GM19455 (cell line): ENCODE results near the gene SLC12A9.
"Not testable (repeated sequence)": the region's sequence is repeated elsewhere in the genome, so short reads cannot be mapped to it uniquely, and the experiment has no call there.

Source experiments
- ATAC-seq: cut with Tn5 transposase; IDR thresholded peaks from one replicate; pipeline ENCODE4 v1.9.1; 2021; ENCODE audit not compliant: unreplicated experiment

Gene SLC12A9

DNA sequence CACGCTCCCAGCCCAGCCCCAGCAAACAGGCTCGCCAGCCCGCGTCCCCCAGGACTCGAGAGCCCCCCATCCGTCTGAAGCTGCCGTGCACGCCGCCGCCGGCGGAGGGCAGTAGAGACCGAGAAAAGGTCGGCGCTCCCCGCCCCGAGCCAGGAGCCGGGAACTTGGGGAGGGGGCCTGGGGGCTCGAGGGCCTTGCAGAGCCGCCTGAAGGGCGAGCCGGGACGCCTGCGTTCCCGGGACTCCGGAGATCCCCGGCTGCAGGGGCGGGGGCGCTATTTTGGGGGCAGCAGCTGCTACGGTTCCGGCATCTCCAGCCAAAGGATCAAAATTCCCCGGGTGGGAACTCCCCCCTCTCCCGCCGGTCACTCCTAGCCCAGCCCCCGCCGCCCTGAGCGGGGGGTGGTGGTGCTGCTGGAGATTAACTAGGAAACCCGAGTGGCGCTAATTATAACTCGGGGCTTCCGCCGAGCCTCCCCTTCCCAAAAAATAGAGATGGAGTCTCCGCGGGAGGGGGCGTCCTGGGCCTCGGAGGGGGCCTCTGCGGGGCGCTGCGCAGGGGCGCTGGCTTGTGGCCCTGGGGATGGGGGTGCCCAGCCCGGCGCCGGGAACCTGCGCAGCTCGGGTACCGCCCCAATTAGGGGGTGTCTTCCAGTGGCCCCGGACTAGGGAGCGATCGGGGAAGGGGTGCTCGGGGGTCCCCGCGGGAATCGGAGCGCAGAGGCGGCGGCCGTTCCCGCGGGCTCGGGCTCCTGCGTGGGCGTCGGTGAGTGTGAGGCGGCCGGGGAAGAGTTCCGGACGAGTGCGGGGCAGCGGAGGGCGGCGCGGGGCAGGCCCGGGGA, 42.6 kb downstream of the SLC12A9 start:
- ATAC-seq, result no peak

DNA sequence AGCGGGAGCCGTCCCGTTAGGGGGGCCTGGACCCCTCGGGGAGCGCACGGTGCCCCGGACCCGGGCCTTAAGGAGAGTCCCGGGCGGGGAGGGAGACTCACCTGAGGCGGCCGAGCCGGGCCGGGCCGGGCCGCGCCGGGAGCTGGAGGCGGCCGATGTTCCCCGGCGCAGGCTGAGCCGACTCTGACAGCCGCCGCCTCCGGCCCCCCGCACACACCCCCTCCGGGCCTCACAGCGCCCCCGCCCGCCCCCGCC, 43.1 kb downstream of the SLC12A9 start, which contains the start of gene ACHE:
ACHE (minus strand) TSS at position 188 of the 255 bp plus-strand sequence. CDS start 1,656 bp downstream, outside the sequence.
- no peak for ATAC-seq

GRCh38 chr7:100895956-100896731, 43.6 kb downstream of the SLC12A9 start:
- no peak for ATAC-seq

- ATAC-seq, result no peak
Measured at GRCh38 chr7:100896732-100897608, 44.5 kb downstream of the SLC12A9 start.

DNA sequence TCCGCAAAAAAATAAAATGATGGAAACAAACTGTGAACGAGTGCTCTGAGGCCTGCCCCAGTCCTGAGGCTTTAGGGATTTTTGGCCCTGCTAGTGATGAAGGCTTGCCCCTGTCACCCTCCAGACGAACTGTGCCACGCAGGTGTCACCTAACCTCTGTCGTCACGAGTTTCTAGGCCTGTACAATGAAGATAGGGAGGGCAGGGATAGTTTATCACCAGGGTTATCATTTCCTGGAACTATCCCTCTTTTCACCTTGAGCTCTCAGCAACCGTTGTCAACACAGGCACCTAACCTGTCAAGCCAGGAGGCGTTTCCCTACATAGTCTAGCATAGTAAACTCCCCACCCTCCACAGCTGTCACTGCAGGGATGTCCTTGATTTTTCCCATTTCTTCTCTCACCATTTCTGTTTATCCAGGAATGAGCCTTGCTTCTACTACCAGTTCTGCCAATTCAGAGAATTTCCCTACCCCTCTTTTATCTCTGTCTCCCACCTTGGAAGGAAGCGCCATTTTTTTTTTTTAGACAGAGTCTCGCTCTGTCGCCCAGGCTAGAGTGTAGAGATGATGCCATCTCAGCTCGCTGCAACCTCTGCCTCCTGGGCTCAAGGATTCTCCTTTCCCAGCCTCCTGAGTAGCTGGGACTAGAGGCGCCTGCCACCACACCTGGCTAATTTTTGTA, 45.4 kb downstream of the SLC12A9 start:
- ATAC-seq, result no peak

- no peak for ATAC-seq
Measured at GRCh38 chr7:100899432-100899831, 46.9 kb downstream of the SLC12A9 start.

DNA sequence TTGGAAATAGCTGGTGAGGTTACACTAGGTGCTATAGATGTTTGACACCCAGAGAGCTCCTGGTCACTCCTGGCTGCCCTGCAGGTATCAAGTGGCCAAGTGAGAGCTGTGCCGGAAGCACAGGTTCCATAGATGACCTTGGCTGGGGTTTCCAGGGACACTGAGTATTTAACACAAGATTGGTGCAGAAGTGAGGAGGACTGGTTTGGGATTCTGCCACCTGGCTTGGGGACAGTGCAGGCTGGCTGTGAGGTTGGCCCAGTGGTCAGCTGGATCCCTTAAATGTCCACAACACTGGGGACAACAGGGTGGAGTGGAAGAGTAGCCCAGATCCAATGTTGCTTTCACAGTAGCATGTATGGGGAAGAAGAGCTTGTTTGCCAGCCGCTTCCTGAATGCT, 48.5 kb downstream of the SLC12A9 start:
- no peak for ATAC-seq

DNA sequence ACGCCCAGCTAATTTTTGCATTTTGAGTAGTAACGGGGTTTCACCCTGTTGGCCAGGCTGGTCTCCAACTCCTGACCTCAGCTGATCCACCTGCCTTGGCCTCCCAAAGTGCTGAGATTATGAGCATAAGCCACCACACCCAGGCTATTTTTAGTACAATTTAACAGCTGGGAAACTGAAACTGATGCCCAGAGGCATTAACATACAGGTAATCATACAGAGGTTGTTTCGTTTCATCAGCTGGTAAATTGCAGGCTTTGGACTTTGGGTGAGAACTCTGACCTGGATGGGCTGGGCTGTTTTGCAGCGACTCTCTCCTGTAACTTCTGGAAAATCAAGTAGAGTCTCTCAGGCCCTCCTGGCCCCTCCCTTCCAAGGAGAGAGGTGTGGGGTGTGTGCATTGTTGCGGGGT, 49.4 kb downstream of the SLC12A9 start:
- ATAC-seq, result no peak

- no peak for ATAC-seq
Measured at GRCh38 chr7:100902638-100903037, 50.1 kb downstream of the SLC12A9 start.

DNA sequence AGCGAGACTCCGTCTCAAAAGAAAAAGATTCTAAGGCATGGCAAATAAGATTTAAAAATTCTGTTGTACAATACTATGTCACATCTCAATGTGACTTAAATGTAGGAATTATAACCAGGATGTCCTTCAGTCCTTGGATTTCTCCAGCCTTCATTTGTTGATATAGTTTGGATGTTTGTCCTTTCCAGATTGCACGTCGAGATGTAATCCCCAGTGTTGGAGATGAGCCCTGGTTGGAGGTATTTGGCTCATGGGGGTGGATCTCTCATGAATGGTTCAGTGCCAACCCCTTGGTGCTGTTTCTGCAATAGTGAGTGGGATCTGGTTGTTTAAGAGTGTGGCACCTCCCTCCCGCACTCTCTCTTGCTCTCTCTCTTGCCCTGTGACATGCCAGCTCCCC, 56.0 kb downstream of the SLC12A9 start:
- no peak for ATAC-seq

GRCh38 chr7:100910443-100910842, 57.9 kb downstream of the SLC12A9 start:
- ATAC-seq, result not testable (repeated sequence)

DNA sequence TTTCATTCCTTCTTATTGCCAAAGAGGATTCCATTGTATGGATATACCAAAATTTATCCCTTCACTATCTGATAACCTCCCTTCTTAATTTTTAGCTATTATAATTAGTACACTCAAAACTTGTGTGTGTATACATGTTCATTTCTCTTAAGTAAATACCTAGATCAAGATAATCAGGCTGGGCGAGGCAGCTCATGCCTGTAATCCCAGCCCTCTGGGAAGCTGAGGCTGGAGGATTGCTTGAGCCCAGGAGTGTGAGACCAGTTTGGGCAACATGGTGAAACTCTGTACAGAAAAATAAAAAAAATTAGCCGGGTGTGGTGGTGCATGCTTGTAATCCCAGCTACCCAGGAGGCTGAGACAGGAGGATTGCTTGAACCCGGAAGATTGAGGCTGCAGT, 59.0 kb downstream of the SLC12A9 start:
- ATAC-seq, result no peak

- no peak for ATAC-seq
Measured at GRCh38 chr7:100914208-100914878, 61.8 kb downstream of the SLC12A9 start.

DNA sequence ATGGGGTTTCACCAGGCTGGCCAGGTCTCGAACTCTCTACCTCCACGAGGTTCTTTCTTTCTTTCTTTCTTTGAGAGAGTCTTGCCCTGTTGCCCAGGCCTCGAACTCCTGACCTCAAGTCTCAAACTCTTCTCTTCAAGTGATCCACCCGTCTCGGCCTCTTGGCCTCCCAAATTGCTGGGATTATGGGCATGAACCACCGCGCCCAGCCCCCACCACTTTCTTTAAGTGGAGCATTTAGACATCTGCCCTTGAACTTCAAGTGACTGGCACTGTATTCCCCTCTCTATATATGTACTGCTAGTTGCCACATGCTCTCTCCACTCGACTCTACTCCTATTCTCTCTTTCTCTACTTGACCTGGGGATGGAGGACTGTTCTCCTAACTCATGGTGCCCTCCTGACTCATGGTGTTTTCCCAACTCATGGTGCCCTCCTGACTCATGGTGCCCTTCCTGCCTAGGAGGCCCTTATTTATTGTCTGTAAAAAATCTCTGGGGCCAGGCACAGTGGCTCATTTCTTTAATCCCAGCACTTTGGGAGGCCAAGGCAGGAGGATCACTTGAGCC, 62.5 kb downstream of the SLC12A9 start:
- no peak for ATAC-seq
